HEK293 (cell line): ENCODE data around the gene BTK.

Experiments
- KLF7 ChIP-seq: fragments of 450-650 bp; formaldehyde crosslinking; IDR thresholded peaks from 2 replicates; pipeline ENCODE4 v1.5.1; 2016; ENCODE audit warnings: missing biosample characterization, missing genetic modification characterization, borderline replicate concordance
- RBAK ChIP-seq: fragments of 450-650 bp; formaldehyde crosslinking; IDR thresholded peaks from 2 replicates; pipeline ENCODE4 v1.5.1; 2016; ENCODE audit warnings: missing biosample characterization, missing genetic modification characterization
- REST ChIP-seq: fragments of 450-650 bp; formaldehyde crosslinking; IDR thresholded peaks from 2 replicates; pipeline ENCODE4 v1.5.1; 2016; ENCODE audit warnings: missing biosample characterization, missing genetic modification characterization
- ZBTB1 ChIP-seq: fragments of 450-650 bp; formaldehyde crosslinking; IDR thresholded peaks from 2 replicates; pipeline ENCODE4 v1.5.1; 2016; ENCODE audit warnings: missing biosample characterization, missing genetic modification characterization
- ZBTB49 ChIP-seq: fragments of 450-650 bp; formaldehyde crosslinking; IDR thresholded peaks from 2 replicates; pipeline ENCODE4 v1.5.1; 2016; ENCODE audit warnings: missing biosample characterization, missing genetic modification characterization, low read depth
- ZFHX2 ChIP-seq: fragments of 450-650 bp; formaldehyde crosslinking; conservative IDR thresholded peaks from 2 replicates; pipeline ENCODE4 v1.5.1; 2016; ENCODE audit warnings: missing biosample characterization, missing genetic modification characterization
- ZFP3 ChIP-seq: fragments of 450-650 bp; formaldehyde crosslinking; IDR thresholded peaks from 2 replicates; pipeline ENCODE4 v1.5.1; 2016; ENCODE audit warnings: low read depth, missing biosample characterization, missing genetic modification characterization
- ZNF10 ChIP-seq: fragments of 450-650 bp; formaldehyde crosslinking; IDR thresholded peaks from 2 replicates; pipeline ENCODE4 v1.5.1; 2017; ENCODE audit warnings: missing biosample characterization, missing genetic modification characterization
- ZNF132 ChIP-seq: fragments of 450-650 bp; formaldehyde crosslinking; IDR thresholded peaks from 2 replicates; pipeline ENCODE4 v1.5.1; 2017; ENCODE audit warnings: missing biosample characterization, missing genetic modification characterization, borderline replicate concordance
- ZNF350 ChIP-seq: fragments of 450-650 bp; formaldehyde crosslinking; IDR thresholded peaks from 2 replicates; pipeline ENCODE4 v1.5.0; 2017; ENCODE audit warnings: missing biosample characterization, mild to moderate bottlenecking, missing genetic modification characterization
- ZNF354C ChIP-seq: fragments of 450-650 bp; formaldehyde crosslinking; IDR thresholded peaks from 2 replicates; pipeline ENCODE4 v1.5.1; 2016; ENCODE audit warnings: missing biosample characterization, missing genetic modification characterization, low read depth, borderline replicate concordance
- ZNF433 ChIP-seq: fragments of 450-650 bp; formaldehyde crosslinking; IDR thresholded peaks from 2 replicates; pipeline ENCODE4 v1.5.1; 2016; ENCODE audit warnings: missing biosample characterization, missing genetic modification characterization, low read depth
- ZNF560 ChIP-seq: fragments of 450-650 bp; formaldehyde crosslinking; IDR thresholded peaks from 2 replicates; pipeline ENCODE4 v1.5.1; 2017; ENCODE audit warnings: missing biosample characterization, missing genetic modification characterization, borderline replicate concordance
- ZNF639 ChIP-seq: fragments of 450-650 bp; formaldehyde crosslinking; IDR thresholded peaks from 2 replicates; pipeline ENCODE4 v1.5.1; 2016; ENCODE audit warnings: missing biosample characterization, missing genetic modification characterization
- ZNF747 ChIP-seq: fragments of 450-650 bp; formaldehyde crosslinking; IDR thresholded peaks from 2 replicates; pipeline ENCODE4 v1.5.1; 2016; ENCODE audit warnings: missing biosample characterization, missing genetic modification characterization
- ZNF777 ChIP-seq: fragments of 450-650 bp; formaldehyde crosslinking; IDR thresholded peaks from 2 replicates; pipeline ENCODE4 v1.5.1; 2017; ENCODE audit warnings: missing biosample characterization, missing genetic modification characterization, borderline replicate concordance
- ZNF830 ChIP-seq: fragments of 450-650 bp; IDR thresholded peaks from 2 replicates; pipeline ENCODE4 v1.5.0; 2018; ENCODE audit warnings: missing biosample characterization, missing genetic modification characterization, low read depth, mild to moderate bottlenecking, moderate library complexity
- TF ChIP-seq, protein P1 (sequence below): fragments of 450-650 bp; formaldehyde crosslinking; IDR thresholded peaks from 2 replicates; pipeline ENCODE4 v1.5.1; 2016; ENCODE audit warnings: missing biosample characterization, missing genetic modification characterization
- TF ChIP-seq, protein P2 (sequence below): fragments of 450-650 bp; formaldehyde crosslinking; IDR thresholded peaks from 2 replicates; pipeline ENCODE4 v1.5.1; 2016; ENCODE audit warnings: missing biosample characterization, missing genetic modification characterization
- TF ChIP-seq, protein P3 (sequence below): fragments of 450-650 bp; formaldehyde crosslinking; IDR thresholded peaks from 2 replicates; pipeline ENCODE4 v1.5.1; 2016; ENCODE audit warnings: missing biosample characterization, missing genetic modification characterization, borderline replicate concordance

BTK gene

DNA sequence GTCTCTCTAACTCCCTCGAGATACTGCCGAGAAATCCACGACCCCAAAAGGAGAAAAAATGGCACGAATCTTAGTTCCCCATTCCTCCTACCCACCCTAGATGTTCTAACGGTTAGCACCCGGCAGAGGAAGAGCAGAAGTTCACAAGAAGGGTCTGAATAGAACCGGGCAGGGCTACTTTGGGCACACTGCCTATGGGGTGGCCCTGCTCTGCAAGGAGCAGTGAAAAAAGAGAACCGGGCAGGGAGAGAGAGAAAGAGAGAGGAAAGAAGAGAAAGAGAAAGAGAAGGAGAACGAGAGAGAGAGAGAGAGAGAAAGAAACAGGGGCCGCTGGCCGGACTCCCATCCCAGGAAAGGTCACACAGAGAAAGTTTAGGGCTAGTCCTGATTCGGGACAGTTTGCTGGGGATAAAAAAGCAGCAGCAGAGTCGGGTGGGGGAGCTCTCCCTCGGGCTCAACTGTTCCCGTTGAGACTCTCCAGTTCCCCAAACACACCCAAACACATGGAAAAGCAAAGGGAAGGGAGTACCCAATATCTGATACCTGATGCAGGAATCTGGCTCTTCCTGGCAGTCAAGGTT, 21.3 kb upstream of the BTK start (continued):
- TF ChIP-seq ZNF639 (tag by site-specific recombination) (no peak), ZNF433 (no peak), ZNF747 (tag by site-specific recombination) (no peak), ZFHX2 (no peak), REST (tag by site-specific recombination) (0 out of 2 replicates have a peak, but pooled peaks have one; percentile 33), ZFP3 (no peak), ZNF560 (tag by site-specific recombination) (no peak), ZNF354C (no peak), ZBTB1 (no peak), KLF7 (tag by site-specific recombination) (no peak), ZNF132 (no peak), ZNF350 (tag by site-specific recombination) (no peak), ZNF830 (tag by site-specific recombination) (no peak), ZNF10 (tag by site-specific recombination) (no peak), ZNF777 (no peak), ZBTB49 (tag by site-specific recombination) (no peak), RBAK (tag by site-specific recombination) (no peak)
- TF ChIP-seq, protein P1, sequence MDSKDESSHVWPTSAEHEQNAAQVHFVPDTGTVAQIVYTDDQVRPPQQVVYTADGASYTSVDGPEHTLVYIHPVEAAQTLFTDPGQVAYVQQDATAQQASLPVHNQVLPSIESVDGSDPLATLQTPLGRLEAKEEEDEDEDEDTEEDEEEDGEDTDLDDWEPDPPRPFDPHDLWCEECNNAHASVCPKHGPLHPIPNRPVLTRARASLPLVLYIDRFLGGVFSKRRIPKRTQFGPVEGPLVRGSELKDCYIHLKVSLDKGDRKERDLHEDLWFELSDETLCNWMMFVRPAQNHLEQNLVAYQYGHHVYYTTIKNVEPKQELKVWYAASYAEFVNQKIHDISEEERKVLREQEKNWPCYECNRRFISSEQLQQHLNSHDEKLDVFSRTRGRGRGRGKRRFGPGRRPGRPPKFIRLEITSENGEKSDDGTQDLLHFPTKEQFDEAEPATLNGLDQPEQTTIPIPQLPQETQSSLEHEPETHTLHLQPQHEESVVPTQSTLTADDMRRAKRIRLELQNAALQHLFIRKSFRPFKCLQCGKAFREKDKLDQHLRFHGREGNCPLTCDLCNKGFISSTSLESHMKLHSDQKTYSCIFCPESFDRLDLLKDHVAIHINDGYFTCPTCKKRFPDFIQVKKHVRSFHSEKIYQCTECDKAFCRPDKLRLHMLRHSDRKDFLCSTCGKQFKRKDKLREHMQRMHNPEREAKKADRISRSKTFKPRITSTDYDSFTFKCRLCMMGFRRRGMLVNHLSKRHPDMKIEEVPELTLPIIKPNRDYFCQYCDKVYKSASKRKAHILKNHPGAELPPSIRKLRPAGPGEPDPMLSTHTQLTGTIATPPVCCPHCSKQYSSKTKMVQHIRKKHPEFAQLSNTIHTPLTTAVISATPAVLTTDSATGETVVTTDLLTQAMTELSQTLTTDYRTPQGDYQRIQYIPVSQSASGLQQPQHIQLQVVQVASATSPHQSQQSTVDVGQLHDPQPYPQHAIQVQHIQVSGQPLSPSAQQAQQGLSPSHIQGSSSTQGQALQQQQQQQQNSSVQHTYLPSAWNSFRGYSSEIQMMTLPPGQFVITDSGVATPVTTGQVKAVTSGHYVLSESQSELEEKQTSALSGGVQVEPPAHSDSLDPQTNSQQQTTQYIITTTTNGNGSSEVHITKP (tag by site-specific recombination), result 0 out of 2 replicates have a peak, but pooled peaks have one; percentile 8
- TF ChIP-seq, protein P2, sequence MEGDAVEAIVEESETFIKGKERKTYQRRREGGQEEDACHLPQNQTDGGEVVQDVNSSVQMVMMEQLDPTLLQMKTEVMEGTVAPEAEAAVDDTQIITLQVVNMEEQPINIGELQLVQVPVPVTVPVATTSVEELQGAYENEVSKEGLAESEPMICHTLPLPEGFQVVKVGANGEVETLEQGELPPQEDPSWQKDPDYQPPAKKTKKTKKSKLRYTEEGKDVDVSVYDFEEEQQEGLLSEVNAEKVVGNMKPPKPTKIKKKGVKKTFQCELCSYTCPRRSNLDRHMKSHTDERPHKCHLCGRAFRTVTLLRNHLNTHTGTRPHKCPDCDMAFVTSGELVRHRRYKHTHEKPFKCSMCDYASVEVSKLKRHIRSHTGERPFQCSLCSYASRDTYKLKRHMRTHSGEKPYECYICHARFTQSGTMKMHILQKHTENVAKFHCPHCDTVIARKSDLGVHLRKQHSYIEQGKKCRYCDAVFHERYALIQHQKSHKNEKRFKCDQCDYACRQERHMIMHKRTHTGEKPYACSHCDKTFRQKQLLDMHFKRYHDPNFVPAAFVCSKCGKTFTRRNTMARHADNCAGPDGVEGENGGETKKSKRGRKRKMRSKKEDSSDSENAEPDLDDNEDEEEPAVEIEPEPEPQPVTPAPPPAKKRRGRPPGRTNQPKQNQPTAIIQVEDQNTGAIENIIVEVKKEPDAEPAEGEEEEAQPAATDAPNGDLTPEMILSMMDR (tag by site-specific recombination), result peak; percentile 22; the same call in 1 of the 2 replicates
- TF ChIP-seq, protein P3, sequence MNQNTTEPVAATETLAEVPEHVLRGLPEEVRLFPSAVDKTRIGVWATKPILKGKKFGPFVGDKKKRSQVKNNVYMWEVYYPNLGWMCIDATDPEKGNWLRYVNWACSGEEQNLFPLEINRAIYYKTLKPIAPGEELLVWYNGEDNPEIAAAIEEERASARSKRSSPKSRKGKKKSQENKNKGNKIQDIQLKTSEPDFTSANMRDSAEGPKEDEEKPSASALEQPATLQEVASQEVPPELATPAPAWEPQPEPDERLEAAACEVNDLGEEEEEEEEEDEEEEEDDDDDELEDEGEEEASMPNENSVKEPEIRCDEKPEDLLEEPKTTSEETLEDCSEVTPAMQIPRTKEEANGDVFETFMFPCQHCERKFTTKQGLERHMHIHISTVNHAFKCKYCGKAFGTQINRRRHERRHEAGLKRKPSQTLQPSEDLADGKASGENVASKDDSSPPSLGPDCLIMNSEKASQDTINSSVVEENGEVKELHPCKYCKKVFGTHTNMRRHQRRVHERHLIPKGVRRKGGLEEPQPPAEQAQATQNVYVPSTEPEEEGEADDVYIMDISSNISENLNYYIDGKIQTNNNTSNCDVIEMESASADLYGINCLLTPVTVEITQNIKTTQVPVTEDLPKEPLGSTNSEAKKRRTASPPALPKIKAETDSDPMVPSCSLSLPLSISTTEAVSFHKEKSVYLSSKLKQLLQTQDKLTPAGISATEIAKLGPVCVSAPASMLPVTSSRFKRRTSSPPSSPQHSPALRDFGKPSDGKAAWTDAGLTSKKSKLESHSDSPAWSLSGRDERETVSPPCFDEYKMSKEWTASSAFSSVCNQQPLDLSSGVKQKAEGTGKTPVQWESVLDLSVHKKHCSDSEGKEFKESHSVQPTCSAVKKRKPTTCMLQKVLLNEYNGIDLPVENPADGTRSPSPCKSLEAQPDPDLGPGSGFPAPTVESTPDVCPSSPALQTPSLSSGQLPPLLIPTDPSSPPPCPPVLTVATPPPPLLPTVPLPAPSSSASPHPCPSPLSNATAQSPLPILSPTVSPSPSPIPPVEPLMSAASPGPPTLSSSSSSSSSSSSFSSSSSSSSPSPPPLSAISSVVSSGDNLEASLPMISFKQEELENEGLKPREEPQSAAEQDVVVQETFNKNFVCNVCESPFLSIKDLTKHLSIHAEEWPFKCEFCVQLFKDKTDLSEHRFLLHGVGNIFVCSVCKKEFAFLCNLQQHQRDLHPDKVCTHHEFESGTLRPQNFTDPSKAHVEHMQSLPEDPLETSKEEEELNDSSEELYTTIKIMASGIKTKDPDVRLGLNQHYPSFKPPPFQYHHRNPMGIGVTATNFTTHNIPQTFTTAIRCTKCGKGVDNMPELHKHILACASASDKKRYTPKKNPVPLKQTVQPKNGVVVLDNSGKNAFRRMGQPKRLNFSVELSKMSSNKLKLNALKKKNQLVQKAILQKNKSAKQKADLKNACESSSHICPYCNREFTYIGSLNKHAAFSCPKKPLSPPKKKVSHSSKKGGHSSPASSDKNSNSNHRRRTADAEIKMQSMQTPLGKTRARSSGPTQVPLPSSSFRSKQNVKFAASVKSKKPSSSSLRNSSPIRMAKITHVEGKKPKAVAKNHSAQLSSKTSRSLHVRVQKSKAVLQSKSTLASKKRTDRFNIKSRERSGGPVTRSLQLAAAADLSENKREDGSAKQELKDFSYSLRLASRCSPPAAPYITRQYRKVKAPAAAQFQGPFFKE, result no peak
